HG02870 (cell line): ENCODE results near the gene NR2F2.

Experiments
- ATAC-seq: cut with Tn5 transposase; IDR thresholded peaks from one replicate; pipeline ENCODE4 v1.9.1; 2021; ENCODE audit warnings: mild to moderate bottlenecking, moderate library complexity; ENCODE audit not compliant: unreplicated experiment

Gene NR2F2

DNA sequence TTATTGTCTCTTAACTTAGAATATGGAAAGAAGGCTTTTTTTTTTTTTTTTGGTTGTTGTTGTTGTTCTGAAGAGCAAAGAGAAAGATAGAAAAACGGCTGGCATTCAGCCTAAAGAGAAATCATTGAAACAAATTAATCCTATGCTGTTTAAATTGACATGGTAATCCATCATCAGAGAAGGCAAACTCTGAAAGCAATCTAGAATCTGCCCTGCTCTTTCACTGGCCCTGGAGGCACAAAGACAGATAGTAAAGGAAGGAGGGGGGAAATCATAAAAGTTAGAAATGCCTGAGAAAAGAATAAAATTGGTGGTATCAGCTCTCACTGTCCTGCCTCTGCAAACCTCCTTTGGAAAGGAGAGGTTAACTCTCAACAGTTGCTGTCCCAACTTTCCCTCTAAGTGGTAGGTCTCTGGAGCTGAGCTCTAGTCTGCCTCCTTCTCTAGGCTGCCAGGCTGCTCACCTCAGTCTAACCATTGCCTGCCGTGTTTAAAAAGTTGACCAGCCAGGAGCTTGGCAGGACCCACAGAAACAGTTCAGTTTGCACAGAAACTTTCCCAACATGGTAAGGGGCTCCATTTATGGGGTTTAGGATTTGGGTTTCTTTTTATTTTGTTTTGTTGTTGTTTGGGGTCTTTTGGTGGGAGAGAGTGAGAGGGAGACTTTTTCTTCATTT, 13.4 kb upstream of the NR2F2 start:
- ATAC-seq, result no peak

DNA sequence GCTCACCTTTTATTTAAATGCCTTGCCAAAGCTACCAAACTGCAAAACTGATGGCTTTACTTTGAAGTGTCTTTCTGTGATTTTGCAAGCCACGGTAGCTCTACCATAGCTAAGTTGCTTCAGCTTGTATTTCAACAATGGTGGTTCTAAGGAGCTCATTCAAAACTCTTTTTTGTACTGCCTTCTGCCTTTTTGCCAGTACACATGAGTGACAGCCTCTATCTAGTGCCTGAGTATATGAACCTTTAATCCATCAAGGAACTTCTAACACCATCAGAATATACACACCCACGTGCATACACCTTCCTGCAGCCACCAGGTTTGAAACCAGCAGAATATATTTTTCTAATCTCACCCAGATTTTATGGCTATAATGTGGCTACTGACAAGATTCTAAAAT, 10.4 kb upstream of the NR2F2 start:
- ATAC-seq, result no peak

DNA sequence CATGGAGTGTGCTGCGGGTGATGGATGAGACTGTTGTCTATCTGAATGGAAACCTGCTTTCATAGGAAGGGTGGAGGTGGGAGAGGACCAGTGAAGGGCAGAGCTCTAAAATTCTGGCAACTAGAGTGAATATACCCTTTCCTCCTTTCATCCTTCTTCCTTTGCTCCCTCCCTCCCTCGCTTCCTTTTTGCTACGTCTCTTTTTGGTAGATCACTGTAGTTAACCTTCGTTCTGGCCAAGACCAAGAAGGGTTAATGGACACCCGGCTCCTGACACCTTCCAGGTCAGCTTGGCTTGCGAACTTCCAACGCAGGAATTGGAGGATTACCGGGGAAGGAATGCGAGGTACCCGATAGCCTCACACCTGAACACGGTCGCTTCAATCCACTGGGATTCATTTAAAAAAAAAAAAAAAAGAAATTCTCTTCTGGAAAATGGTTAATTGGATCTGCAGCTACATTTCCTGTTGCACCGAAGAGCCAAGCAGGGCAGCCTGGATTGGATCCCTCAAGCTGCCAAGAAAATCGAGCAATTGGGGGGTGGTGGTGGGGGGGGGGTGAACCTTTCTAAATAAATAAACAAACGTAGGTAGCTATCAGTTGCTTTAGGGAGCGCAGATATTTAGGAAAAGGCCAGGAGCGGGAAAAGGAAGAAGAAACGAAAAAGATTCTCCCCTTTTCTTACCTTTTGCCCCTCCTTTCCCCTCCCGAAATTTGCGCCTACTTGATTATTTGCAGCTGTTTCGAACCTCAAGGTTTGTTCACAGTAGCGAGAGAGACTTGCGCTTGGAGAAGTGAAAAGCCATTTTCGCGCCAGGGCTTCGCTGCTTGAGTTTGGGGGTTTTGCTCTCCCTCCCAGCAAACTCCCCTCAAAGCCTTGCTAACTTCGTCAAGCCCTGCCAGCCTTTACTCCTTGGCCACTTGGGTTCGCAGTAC, 9.5 kb upstream of the NR2F2 start:
- ATAC-seq, result no peak

DNA sequence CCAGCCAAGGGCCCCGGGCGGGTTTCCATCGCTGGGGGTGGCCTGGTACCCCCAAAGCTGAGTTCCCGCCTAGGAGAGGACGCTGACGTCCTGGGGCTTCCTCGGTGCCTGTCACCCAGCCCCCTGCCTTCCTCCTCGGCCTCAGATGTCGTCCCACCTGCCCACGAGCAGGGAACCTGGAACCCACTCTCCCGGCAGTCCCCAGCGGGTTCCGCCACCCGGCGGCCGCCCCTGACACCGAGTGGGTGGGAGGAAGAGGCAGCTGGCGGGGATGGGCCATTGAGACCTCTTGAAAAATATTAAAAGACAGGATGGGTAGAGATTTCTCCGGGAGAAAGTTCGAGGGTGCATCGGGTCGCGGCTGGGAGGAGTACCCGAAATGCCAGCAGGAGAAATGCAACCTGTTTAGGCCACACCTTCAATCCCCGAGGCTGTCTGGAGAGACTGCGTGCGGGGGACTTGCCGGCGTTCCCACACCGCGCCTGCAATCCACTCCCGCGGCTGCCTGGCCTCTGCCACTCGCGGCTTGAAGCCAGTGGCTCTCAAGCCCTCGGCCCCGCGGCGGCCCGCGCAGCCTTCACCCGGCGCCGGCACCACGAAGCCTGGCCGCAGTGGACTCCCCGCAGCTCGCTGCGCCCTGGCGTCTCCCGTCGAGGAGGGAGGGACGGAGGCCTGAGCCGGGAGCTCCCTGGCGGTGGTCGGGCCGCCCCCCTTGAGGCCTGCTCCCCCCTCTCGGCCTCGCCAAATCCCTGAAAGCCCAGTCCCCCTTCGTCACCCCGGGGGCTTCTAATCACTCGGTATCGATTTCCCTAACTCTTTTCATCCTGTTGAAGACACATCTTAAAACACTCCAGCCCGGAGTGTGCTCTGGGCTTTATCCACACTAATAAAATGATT, 8.6 kb upstream of the NR2F2 start:
- no peak for ATAC-seq

DNA sequence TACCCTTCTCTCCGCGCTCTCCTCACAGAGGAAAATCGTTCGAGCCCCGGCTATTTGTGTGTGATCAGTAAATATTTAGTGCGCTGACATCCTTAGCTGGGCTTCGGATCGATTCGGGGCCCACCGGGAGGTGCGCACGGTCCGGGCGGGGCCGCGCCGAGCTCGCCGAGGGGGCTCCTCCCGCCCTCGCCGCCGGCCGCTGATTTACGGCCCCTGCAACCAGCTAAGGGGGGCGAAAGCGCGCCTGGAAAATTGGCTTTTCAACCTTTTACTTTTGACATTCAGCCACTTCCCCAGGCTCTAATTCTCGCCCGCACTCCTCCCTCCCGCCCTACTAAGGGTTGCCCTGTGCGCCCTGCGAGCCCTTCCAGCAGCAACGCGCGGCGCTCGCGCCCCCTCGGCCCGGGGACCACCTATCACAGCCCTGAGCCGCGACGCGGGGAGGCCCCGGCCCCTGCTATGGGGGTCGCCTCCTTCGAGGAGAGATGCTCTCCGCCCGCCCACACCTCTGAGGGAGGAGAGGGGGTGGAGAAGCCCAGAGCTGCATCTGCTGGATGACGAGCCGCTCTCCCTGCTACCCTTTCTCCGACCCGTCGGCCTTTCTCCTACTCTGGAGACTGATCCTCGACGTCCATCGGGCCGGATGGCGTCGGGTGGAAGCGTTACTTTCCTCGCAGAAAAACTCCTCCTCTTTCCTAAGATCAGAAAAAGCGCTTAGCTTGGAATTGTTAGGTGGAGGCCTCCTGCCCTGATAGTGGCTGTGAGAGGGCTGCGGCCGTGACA, 7.8 kb upstream of the NR2F2 start:
- no peak for ATAC-seq

DNA sequence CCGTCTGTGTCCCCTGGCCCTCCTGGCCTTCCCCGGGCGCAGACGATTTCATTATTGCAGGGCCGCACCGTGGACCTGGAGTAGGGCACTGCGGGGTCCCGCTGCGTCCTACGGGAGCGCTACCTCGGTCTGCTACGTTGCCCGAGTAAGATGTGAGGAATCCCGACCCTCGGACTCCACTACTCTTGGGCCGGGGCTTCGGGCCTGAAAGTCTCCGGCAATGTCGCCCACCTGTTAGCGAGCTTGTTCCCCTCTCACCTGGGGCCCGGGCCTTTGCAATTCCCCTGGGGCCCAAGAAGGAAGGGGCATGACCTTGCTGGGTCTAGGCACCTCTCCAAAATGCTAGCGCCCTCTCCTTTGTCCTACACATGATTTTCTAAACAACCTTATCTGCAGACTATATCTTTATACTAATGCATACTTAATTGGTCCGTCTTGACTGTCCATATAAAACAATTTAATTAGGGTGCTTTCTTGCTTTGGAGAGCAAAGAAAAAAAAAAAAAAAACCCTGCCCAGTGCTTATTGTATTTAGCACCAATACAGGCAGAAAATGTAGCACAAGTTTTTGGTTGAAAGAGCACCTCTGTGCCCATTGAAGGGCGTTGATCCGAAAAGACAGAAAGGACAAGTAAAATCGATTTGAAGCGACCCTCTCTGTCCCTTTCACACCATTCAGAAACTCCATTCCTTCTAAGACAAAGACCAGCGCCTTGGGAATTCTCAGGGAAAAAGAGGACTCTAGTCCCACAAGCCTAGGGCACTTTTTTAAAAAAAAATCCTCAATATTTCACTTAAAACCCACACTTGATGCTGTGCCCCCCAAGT, 7.0 kb upstream of the NR2F2 start:
- ATAC-seq, result no peak

DNA sequence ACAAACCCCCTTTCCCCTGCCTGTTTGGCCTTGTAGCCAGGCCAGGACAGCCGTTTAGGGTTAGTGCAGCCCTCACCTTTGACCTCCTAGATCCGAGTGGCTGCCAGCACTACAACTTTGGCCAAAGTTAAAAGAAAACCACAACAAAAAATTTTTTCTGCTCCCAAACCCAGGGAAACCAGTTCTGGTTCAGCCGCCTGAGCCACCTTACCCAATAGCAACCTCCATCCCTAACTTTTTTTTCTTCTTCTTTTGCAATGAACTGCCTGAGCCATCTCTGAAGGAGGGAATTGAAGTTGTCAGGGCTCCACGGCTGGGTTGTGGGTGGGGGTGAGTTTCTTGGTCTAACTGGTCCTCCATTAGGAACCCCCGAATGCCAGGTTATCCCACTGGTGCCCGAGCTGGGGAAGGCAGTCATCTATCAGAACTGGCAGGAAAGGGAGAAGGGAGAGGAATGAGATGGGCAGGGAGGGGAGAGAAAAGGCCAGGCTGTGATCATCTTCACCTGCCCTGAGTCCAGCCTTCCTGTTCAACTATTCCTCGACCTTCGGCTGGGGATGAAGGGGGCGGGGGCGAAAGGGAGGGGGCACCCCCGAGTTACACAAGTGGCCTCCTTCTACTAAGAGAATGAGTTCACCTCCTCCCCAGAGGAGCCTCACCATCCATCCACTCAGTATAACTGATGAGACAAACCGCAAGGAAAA, 6.2 kb upstream of the NR2F2 start:
- no peak for ATAC-seq

DNA sequence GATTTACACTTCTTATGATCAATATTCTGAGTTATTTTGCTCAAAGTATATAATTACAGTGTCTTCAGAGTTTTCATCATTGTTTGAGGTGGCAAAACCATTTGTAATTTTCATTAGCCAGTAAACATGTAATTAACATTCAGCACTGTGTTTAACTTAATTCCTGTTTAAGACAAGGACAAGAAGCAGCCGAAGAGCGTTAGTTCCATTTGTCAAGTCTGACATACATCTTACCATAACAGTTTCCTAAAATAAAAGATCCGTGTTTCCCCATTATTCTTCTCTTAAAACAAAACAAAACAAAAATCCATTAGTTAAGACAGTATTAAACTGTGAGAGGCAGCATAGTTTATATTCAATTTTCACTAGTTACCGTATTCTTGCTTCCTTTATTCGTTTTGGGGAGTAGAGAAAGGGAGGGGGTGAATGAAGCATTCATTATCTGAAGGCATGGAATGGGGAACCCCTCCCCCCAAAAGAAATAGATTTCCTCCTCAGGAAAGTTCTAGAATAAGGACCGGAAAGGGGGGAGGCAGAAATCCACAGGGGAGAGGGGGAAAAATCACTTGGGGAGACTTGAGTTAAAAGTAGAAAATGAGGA, 5.5 kb upstream of the NR2F2 start:
- ATAC-seq, result no peak

DNA sequence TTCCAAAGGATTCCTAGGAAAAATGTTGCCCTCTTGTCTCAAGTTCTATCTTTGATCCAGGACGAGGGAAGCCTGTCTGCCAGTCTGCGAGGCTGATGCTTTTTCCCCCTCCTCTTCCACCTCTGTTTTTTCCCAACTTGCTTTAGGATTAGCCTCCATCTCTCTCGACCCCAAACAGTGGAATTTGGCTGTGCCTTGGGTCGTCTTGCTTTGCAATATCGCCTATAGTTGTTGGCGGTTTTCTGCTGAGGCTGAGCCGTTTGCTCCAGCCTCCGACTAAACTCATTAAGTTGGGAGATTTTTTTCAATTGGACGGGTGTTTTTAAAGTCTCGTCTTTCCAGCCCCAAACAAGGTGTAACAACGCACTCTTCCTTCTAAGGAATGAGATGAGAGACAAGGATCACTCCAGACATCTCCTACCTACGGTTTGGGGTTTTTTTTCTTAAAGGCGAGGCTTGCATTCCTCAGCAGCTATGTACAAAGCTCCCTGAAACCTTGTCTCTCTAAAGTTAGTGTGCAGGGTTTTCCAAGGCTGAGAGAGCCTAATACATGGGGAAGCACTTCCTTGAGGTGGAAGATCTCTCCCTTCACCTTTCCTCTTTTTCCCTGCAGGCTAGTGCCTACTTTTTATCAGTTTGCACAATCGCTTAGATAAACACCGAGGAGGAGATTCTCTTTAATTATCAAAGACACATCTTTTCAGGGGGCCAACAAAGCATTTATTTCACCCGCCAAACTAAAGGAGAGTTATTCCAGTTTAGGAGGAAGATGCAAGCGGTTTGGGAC, 4.8 kb upstream of the NR2F2 start:
- no peak for ATAC-seq

DNA sequence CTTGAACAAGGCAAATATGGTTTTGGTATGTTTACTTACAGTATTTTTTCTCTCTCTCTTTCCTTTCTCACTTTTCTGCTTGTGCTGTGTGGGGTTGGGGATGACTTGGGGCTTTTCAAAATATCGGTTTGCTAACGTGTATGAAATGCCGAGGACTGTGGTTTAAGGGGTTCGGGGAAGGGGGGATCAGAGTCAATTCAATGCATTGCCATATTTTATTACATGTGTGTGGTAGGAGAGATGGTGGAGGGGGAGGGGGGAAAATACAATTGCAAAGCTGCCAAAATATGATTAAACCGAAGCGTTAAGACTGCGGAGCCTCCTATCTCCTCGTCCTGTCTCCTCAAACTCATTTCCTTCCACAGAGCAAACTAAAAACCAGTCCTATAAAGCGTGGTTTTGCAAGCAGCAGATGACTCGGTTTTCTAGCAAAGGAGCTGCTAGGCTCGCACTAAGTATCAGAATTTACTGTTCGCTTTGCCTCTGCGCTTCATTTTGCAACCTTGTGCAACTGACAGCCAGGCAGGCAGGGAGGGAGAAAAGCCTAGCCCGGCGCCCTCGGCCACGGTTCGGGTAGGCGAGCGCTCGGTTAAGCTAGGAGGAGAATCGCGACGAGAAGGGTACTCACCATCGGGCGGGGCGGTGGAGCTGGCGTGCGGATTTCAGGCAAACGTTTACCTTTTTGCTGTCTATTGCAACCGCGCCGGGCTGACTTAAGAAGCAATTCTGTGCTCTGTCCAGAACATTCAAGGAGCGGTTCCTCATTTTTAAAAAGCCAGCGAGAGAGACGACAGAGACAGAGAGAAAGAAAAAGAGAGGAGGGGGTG, 4.0 kb upstream of the NR2F2 start:
- ATAC-seq, result no peak

DNA sequence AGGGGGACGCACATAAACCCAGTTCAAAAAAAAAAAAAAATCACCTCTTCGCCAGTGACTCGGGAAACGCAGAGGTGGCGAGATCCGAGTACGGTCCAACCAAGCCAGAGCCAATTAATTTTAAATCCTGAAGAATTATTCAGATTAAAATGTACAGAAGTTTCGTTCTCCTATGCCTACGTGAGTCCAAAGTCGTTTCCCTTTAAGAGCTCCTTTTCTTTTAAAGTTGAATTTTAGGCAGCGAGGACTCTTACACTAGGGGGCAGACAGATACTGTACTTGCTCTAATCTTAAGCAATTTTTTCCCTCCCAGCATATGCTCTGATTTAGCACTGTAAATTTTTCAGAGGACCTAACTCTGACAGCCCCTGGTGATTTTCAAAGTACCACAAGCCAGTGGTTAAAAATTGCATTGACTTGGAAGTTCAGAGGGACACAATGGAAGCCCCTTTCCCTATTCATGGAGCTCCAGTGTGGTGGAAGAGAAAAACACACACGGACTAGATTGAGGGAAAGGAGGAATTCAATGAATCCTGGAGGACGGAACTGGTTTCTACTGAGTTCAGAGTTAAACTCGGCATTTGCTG, 3.3 kb upstream of the NR2F2 start:
- peak; percentile 31 for ATAC-seq

DNA sequence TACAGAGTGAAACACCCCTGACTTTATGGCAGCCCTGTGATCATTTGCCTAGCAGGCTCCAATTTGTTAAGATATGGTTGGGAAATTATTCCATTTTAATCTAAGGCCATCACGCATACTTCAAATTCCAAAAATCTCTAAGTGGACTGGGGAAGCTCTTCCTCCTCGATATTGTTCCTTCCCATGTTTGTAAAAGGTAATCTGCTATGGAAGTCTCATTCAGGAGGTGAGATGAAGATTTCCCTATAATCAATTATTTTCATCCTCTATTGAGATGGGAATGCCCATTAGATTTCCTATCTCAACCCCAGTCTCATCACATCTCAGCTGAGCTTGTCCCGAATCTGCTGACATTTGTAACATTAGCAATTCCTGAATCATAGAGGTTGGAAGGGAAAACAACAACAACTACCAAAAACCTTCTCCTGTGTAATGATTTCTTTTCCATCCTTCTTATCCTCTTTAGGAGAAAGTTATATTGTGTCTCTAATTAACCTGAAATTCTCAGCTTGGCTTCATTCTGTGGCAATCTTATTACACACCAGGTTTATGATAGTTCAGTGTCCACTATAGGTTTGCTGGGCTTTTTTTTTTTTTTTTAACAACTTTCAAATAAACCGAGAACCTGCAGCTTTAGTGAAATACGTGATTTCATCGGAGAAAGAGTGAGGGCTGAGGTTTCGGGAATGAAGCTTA, 2.2 kb upstream of the NR2F2 start:
- ATAC-seq, result no peak

DNA sequence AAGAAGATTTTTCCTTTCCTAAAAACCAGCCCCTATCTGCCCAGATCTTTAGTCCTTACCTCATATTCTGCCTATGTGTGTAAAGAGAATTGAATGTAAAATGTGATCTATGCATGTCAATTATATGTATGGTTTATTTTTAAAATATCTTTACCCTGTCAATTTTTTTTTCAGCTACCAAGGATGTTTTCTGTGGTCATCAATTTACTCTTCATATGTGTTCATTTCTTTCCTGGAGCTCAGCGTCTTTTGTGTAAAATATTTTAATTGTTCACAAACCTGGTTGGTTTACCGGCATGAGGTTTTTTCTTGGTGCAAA, 1.7 kb upstream of the NR2F2 start:
- ATAC-seq, result no peak

DNA sequence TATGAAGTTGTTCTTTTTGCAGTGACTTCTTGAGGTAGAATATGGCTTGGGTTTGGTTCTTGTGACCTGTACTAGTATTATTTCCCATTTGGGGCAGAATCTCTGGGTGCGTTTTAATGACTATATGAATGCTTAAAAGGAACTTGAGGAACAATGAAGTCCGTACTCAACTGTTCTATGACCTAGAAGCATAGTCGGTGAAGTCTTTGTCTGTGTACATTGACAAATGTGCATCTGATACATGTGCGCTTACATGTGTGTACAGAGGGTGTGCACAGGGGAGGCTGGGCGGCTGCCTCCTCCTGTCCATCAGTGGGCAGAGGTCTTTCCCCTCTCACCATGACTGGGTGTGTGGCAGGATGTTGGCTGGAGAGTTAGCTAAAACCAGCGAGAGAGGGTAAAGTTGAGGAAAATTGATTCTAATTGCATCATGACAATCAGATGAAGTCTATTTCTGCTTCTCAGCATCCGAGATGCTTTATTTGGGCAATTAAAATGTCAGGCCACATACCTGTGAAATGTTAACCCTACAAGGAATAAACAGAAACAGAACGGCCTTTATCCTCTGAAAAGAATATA, 1.0 kb upstream of the NR2F2 start:
- no peak for ATAC-seq

DNA sequence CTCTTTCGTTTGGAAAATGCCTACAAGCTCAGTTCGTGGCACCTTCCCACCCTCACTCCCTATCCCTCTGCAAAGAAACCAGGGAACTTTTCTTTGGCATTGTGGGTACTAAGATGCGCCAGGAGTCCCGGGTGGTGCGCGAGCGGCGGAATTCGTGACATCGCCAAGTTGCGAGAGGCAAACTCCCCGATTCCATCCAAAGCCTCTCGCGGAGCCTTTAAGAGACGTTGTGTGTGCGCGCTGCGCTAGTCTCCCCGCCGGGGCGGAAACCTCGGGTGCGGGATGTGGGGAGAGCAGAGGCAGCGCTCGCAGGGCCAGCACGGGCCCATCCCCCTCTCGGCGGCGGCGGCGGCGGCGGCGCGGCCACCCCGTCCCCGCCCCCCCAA, 443 bp upstream of the NR2F2 start:
- ATAC-seq, result peak; percentile 23
